H9 (cell line): ENCODE measurements around the gene LRIG1. TPM values are rescaled to one million over a fixed set of nuclear protein-coding genes. Genes with fewer than 3 reads are reported as not detected.

ENCODE experiments used
- DNase-seq: peaks from one replicate; pipeline ENCODE4 v3.0.0-alpha.2; 2017
- H2AFZ ChIP-seq: one replicate; pipeline ENCODE4 v1.6.1; 2013; ENCODE audit warnings: mild to moderate bottlenecking, low read length, control low read depth, moderate library complexity
- H2AK5ac ChIP-seq: 2 replicates; pipeline ENCODE4 v1.6.1; 2013; ENCODE audit warnings: low read length, control low read depth, mixed read lengths; ENCODE audit not compliant: insufficient read length
- H2BK120ac ChIP-seq: one replicate; pipeline ENCODE4 v1.6.1; 2013; ENCODE audit warnings: low read depth, mild to moderate bottlenecking, low read length, control low read depth, inconsistent platforms; ENCODE audit not compliant: poor library complexity, severe bottlenecking
- H2BK12ac ChIP-seq: 2 replicates; pipeline ENCODE4 v1.6.1; 2013; ENCODE audit warnings: low read length, control low read depth, mixed read lengths, low read depth; ENCODE audit not compliant: insufficient read length
- H2BK15ac ChIP-seq: 2 replicates; pipeline ENCODE4 v1.6.1; 2013; ENCODE audit warnings: low read depth, low read length, control low read depth
- H2BK20ac ChIP-seq: one replicate; pipeline ENCODE4 v1.6.1; 2013; ENCODE audit warnings: low read depth, mild to moderate bottlenecking, low read length, control low read depth, inconsistent platforms; ENCODE audit not compliant: poor library complexity, severe bottlenecking
- H2BK5ac ChIP-seq: 2 replicates; pipeline ENCODE4 v1.6.1; 2013; ENCODE audit warnings: low read length, control low read depth, mixed read lengths; ENCODE audit not compliant: insufficient read length
- H3K14ac ChIP-seq: 2 replicates; pipeline ENCODE4 v1.6.1; 2013; ENCODE audit warnings: low read length, control low read depth; ENCODE audit not compliant: insufficient read depth
- H3K18ac ChIP-seq: 2 replicates; pipeline ENCODE4 v1.6.1; 2013; ENCODE audit warnings: low read depth, mild to moderate bottlenecking, mixed read lengths, low read length, control low read depth; ENCODE audit not compliant: insufficient read length
- H3K23ac ChIP-seq: 2 replicates; pipeline ENCODE4 v1.6.1; 2013; ENCODE audit warnings: low read length, control low read depth, mixed read lengths, low read depth; ENCODE audit not compliant: insufficient read length
- H3K23me2 ChIP-seq: 2 replicates; pipeline ENCODE4 v1.6.1; 2013; ENCODE audit warnings: low read depth, mild to moderate bottlenecking, mixed read lengths, low read length, control low read depth; ENCODE audit not compliant: insufficient read length, poor library complexity, severe bottlenecking
- H3K27ac ChIP-seq: 2 replicates; pipeline ENCODE4 v1.5.1; 2013; ENCODE audit warnings: low read length, control low read depth, mixed read lengths, low read depth; ENCODE audit not compliant: insufficient read length
- H3K27me3 ChIP-seq: 2 replicates; pipeline ENCODE4 v1.6.1; 2013; ENCODE audit warnings: low read length, control low read depth, inconsistent platforms; ENCODE audit not compliant: insufficient read depth
- H3K4ac ChIP-seq: 2 replicates; pipeline ENCODE4 v1.6.1; 2013; ENCODE audit warnings: low read depth, mild to moderate bottlenecking, control low read depth, inconsistent platforms, low read length, moderate library complexity
- H3K4me1 ChIP-seq: 2 replicates; pipeline ENCODE4 v1.6.1; 2013; ENCODE audit warnings: low read length, control low read depth, inconsistent platforms; ENCODE audit not compliant: insufficient read depth
- H3K4me2 ChIP-seq: 2 replicates; pipeline ENCODE4 v1.6.1; 2013; ENCODE audit warnings: low read length, control low read depth, mixed read lengths; ENCODE audit not compliant: insufficient read length, insufficient read depth
- H3K56ac ChIP-seq: 2 replicates; pipeline ENCODE4 v1.6.1; 2013; ENCODE audit warnings: low read depth, mild to moderate bottlenecking, mixed read lengths, low read length, control low read depth; ENCODE audit not compliant: insufficient read length
- H3K79me1 ChIP-seq: 2 replicates; pipeline ENCODE4 v1.6.1; 2013; ENCODE audit warnings: low read depth, mild to moderate bottlenecking, moderate library complexity, low read length, control low read depth, inconsistent platforms; ENCODE audit not compliant: insufficient read depth, poor library complexity, severe bottlenecking
- H3K79me2 ChIP-seq: 2 replicates; pipeline ENCODE4 v1.6.1; 2013; ENCODE audit warnings: low read length, control low read depth, inconsistent platforms; ENCODE audit not compliant: insufficient read depth
- H3K9ac ChIP-seq: 2 replicates; pipeline ENCODE4 v1.6.1; 2013; ENCODE audit warnings: low read length, control low read depth, mixed read lengths; ENCODE audit not compliant: insufficient read length; ENCODE audit errors: extremely low read depth
- H3K9me3 ChIP-seq: one replicate; pipeline ENCODE4 v1.6.1; 2013; ENCODE audit warnings: low read depth, low read length, inconsistent platforms; ENCODE audit not compliant: control insufficient read depth
- H3T11ph ChIP-seq: one replicate; pipeline ENCODE4 v1.6.1; 2013; ENCODE audit warnings: mild to moderate bottlenecking, low read length, control low read depth, inconsistent platforms
- H4K20me1 ChIP-seq: one replicate; pipeline ENCODE4 v1.6.1; 2013; ENCODE audit not compliant: control insufficient read depth, insufficient read length, insufficient read depth
- H4K5ac ChIP-seq: 2 replicates; pipeline ENCODE4 v1.6.1; 2013; ENCODE audit warnings: low read depth, mild to moderate bottlenecking, mixed read lengths, low read length, control low read depth; ENCODE audit not compliant: insufficient read length
- H4K8ac ChIP-seq: replicated peaks from 2 replicates; pipeline ENCODE4 v1.6.1; 2013; ENCODE audit warnings: low read length, control low read depth, mixed read lengths, low read depth; ENCODE audit not compliant: insufficient read length
- H4K91ac ChIP-seq: 2 replicates; pipeline ENCODE4 v1.6.1; 2013; ENCODE audit warnings: low read depth, mild to moderate bottlenecking, moderate library complexity, mixed read lengths, low read length, control low read depth; ENCODE audit not compliant: insufficient read length
- H3K27ac Mint-ChIP-seq, 3 experiments: 2 replicates in 2 of 3; 3 replicates in 1 of 3; pipeline ENCODE4 v1.8.0; 2020 to 2021; ENCODE audit warnings: mixed read lengths in 3 of 3, mild to moderate bottlenecking in 1 of 3, moderate library complexity in 1 of 3
- H3K27me3 Mint-ChIP-seq: 2 replicates; pipeline ENCODE4 v1.8.0; 2021; ENCODE audit warnings: low read depth, mild to moderate bottlenecking, moderate library complexity, mixed read lengths
- H3K36me3 Mint-ChIP-seq, 3 experiments: 2 replicates in 2 of 3; 3 replicates in 1 of 3; pipeline ENCODE4 v1.8.0; 2020 to 2021; ENCODE audit warnings: low read depth in 3 of 3, mixed read lengths in 3 of 3; ENCODE audit not compliant: insufficient read depth in 1 of 3
- H3K4me1 Mint-ChIP-seq, 2 experiments: 2 replicates each; pipeline ENCODE4 v1.8.0; 2020; ENCODE audit warnings: mixed read lengths in 2 of 2
- H3K4me3 Mint-ChIP-seq, 2 experiments: 2 replicates in 1 of 2; 3 replicates in 1 of 2; pipeline ENCODE4 v1.8.0; 2020 to 2021; ENCODE audit warnings: mild to moderate bottlenecking in 2 of 2, mixed read lengths in 2 of 2, moderate library complexity in 1 of 2
- H3K9me3 Mint-ChIP-seq, 2 experiments: 2 replicates in 1 of 2; 3 replicates in 1 of 2; pipeline ENCODE4 v1.8.0; 2020; ENCODE audit warnings: mild to moderate bottlenecking in 2 of 2, mixed read lengths in 2 of 2, moderate library complexity in 1 of 2
- WGBS: extraction: QIAGEN DNeasy Blood & Tissue Kit; methylation state at CpG from one replicate; pipeline ENCODE4 v1.1.7; 2013; ENCODE audit warnings: missing lambda C conversion rate, low lambda C conversion rate, mixed read lengths; ENCODE audit not compliant: insufficient read length; ENCODE audit errors: extremely low coverage; 5-methylcytosine and 5-hydroxymethylcytosine counted together
- total RNA-seq: library from RNA; stranded (reverse); gene quantifications from 2 replicates; pipeline ENCODE4 v1.2.1, GENCODE V29; 2021
- TF ChIP-seq, protein P1 (sequence below): fragments of 200-600 bp; sonication (generic); conservative IDR thresholded peaks from 3 replicates; pipeline ENCODE4 v1.8.0; 2021; ENCODE audit warnings: antibody characterized with exemption, mild to moderate bottlenecking

The LRIG1 gene
- total RNA-seq, 1 experiment from 2014 or later = 70.3 TPM

DNA sequence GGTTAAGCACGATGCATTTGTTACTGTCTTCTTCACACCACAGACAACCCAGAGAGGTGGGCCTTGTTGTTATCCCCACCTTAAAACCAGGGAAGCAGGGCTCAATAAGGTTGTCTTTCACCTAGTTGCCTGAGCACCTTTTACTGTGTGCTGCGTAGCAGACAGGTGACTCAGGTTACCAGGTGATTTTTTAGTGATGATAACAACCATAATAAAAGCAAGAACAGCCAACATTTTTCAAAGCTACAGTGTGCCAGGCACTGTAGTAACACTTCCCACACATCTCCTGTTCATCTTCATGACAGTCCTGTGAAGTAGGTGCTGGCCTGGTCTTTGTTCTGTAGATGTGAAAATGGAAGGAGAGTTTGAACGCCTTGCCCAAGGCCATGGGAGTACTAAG, 147.8 kb downstream of the LRIG1 start:
- no peak overlapping the region for H3K14ac ChIP-seq
- H2BK120ac ChIP-seq = no peak overlapping the region
- no peaks in the 10 kb centered on the region for H3K23me2 ChIP-seq
- no peaks in the 10 kb centered on the region for H3K79me1 ChIP-seq
- no peak overlapping the region for H2BK5ac ChIP-seq
- no peak overlapping the region for H3K56ac ChIP-seq
- H2BK15ac ChIP-seq = no peak overlapping the region
- H2BK20ac ChIP-seq = no peak overlapping the region
- no peak overlapping the region for H4K8ac ChIP-seq
- H3T11ph ChIP-seq = no peak overlapping the region
- TF ChIP-seq, protein P1, sequence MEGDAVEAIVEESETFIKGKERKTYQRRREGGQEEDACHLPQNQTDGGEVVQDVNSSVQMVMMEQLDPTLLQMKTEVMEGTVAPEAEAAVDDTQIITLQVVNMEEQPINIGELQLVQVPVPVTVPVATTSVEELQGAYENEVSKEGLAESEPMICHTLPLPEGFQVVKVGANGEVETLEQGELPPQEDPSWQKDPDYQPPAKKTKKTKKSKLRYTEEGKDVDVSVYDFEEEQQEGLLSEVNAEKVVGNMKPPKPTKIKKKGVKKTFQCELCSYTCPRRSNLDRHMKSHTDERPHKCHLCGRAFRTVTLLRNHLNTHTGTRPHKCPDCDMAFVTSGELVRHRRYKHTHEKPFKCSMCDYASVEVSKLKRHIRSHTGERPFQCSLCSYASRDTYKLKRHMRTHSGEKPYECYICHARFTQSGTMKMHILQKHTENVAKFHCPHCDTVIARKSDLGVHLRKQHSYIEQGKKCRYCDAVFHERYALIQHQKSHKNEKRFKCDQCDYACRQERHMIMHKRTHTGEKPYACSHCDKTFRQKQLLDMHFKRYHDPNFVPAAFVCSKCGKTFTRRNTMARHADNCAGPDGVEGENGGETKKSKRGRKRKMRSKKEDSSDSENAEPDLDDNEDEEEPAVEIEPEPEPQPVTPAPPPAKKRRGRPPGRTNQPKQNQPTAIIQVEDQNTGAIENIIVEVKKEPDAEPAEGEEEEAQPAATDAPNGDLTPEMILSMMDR = no peak
- H3K27me3 ChIP-seq = no peaks in the 10 kb centered on the region
- H4K20me1 ChIP-seq = no peaks in the 10 kb centered on the region
- WGBS = no CpG with 5 or more reads among the region's 3 CpGs
- Mint-ChIP-seq H3K27me3 (no peaks in the 10 kb centered on the region), H3K9me3 (no peaks in the 10 kb centered on the region), H3K4me1 (peaks cover 5 to 8% of the 10 kb centered on the region in 2 experiments; a peak in 3 of 4 replicates), H3K36me3 (0 out of 7 replicates have a peak, but pooled peaks cover 0 to under 1% (median 0%) of the 10 kb centered on the region in 3 experiments), H3K27ac (no peak overlapping the region; a peak in 1 of 7 replicates), H3K4me3 (no peak overlapping the region)
- no peak overlapping the region for H2AFZ ChIP-seq
- H3K23ac ChIP-seq = no peak overlapping the region
- no peak overlapping the region for H3K9ac ChIP-seq
- H3K27ac ChIP-seq = no peak overlapping the region
- no peak overlapping the region for H3K18ac ChIP-seq
- H3K9me3 ChIP-seq = no peaks in the 10 kb centered on the region
- H2BK12ac ChIP-seq = no peak overlapping the region
- H3K4me2 ChIP-seq = no peak overlapping the region
- no peak overlapping the region for H3K4ac ChIP-seq
- H4K91ac ChIP-seq = no peak overlapping the region
- DNase-seq = no peak
- no peaks in the 10 kb centered on the region for H3K79me2 ChIP-seq
- no peak overlapping the region for H2AK5ac ChIP-seq
- H3K4me1 ChIP-seq = no peaks in the 10 kb centered on the region
- H4K5ac ChIP-seq = no peak overlapping the region
